Small intestine (tissue), 7 donors: Measurements from ENCODE around the gene RAC2. TPM values are rescaled to one million over a fixed set of nuclear protein-coding genes. Genes with fewer than 3 reads are reported as not detected.

Experiments used
- DNase-seq, 2 donors: peaks; one replicate each; pipeline versions ENCODE4 v3.0.0 to v3.0.0-alpha.2; 2013
- FAIRE-seq: peaks from 2 replicates; lab custom pipeline; 2012; peaks lifted over from hg19 to GRCh38; lab: Jason Lieb, UNC
- H3K27ac ChIP-seq, 3 donors: one replicate each; pipeline ENCODE4 v1.5.1; 2013; ENCODE audit warnings: low read length in 2 of 3, mild to moderate bottlenecking in 2 of 3, control low read depth in 1 of 3, inconsistent platforms in 1 of 3, low read depth in 1 of 3, moderate library complexity in 1 of 3
- H3K27me3 ChIP-seq, 3 donors: one replicate each; pipeline ENCODE4 v1.6.1; 2013; ENCODE audit warnings: low read length in 3 of 3, inconsistent platforms in 1 of 3; ENCODE audit not compliant: control insufficient read depth in 3 of 3, insufficient read depth in 3 of 3
- H3K36me3 ChIP-seq, 3 donors: one replicate each; pipeline ENCODE4 v1.6.1; 2013; ENCODE audit warnings: low read length in 3 of 3, inconsistent platforms in 1 of 3, low read depth in 1 of 3, mild to moderate bottlenecking in 1 of 3, moderate library complexity in 1 of 3; ENCODE audit not compliant: control insufficient read depth in 3 of 3, insufficient read depth in 2 of 3
- H3K4me1 ChIP-seq, 3 donors: one replicate each; pipeline ENCODE4 v1.6.1; 2013; ENCODE audit warnings: low read length in 2 of 3, inconsistent platforms in 1 of 3, low read depth in 1 of 3, mild to moderate bottlenecking in 1 of 3, moderate library complexity in 1 of 3; ENCODE audit not compliant: control insufficient read depth in 3 of 3, insufficient read depth in 2 of 3
- H3K4me3 ChIP-seq, 3 donors: one replicate each; pipeline ENCODE4 v1.5.1; 2013; ENCODE audit warnings: low read length in 3 of 3, control low read depth in 1 of 3, inconsistent platforms in 1 of 3, low read depth in 1 of 3, mild to moderate bottlenecking in 1 of 3, moderate library complexity in 1 of 3
- H3K9me3 ChIP-seq, 2 donors: one replicate each; pipeline ENCODE4 v1.6.1; 2013; ENCODE audit warnings: low read depth in 1 of 2, low read length in 1 of 2; ENCODE audit not compliant: control insufficient read depth in 2 of 2, insufficient read depth in 1 of 2
- WGBS, 3 donors: extraction: QIAGEN DNeasy Blood & Tissue Kit; methylation state at CpG; one replicate each; pipeline ENCODE4 v1.1.7; 2013; 5-methylcytosine and 5-hydroxymethylcytosine counted together
- polyA plus RNA-seq, 4 donors: library from polyadenylated mRNA; stranded (reverse) in 3 of 4; unstranded in 1 of 4; fragments of 200-250 nt in 3 of 4; fragments of 120-200 nt in 1 of 4; gene quantifications; one replicate each; pipeline versions ENCODE4 v1.2.1 to v1.2.3, GENCODE V29; 2013
- donor health status: healthy with polysubstance abuse.
- donor health status: control.
- donor health status: control.
- donor health status: Bipolar disorder and iron deficiency.
- donor health status: healthy.

RAC2 gene
- polyA plus RNA-seq, 4 donors: 12.1 to 41.1 (median 24.8) TPM

GRCh38 chr22:37287550-37287951, 43.5 kb upstream of the RAC2 start:
- Histone ChIP-seq H3K36me3 (no peaks in the 10 kb centered on the region), H3K4me3 (no peak overlapping the region), H3K27ac (no peak overlapping the region), H3K4me1 (no peaks in the 10 kb centered on the region), H3K27me3 (peaks cover 0 to 10% (median 0%) of the 10 kb centered on the region in 3 donors), H3K9me3 (peaks cover 0 to 5% of the 10 kb centered on the region in 2 donors)
- FAIRE-seq: no peak
- DNase-seq: no peak
- WGBS, 3 donors: 63 to 79% (median 72%) methylated on average over 10 of the region's 10 CpGs

DNA sequence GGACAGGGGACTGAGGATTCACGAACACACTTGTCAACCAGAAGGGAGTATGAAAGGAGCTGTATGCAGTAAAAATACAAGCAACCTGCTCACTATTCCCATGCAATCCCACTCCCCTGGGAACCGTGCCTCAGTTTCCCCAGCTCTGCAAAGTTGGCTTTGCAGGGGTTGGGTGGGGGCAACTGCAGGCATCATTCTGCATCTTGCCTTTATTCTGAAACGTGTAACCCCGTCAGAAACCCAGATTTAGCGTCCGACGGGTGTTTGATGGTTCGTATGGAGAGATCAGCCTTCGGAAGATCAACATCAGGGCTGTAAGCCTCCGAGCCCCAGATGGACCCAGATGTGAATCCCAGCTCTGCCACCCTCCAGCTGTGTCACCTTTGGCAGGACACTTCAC, 41.9 kb upstream of the RAC2 start:
- no peak for DNase-seq
- H3K9me3 ChIP-seq: peaks cover 0 to under 1% of the 10 kb centered on the region in 2 donors
- no peaks in the 10 kb centered on the region for H3K36me3 ChIP-seq
- no peaks in the 10 kb centered on the region for H3K4me1 ChIP-seq
- H3K27ac ChIP-seq: no peak overlapping the region
- WGBS, 3 donors: 84 to 88% (median 87%) methylated on average over 10 of the region's 10 CpGs
- FAIRE-seq: no peak
- peaks cover 0 to 15% (median 0%) of the 10 kb centered on the region in 3 donors for H3K27me3 ChIP-seq
- no peak overlapping the region for H3K4me3 ChIP-seq

GRCh38 chr22:37284805-37285355, 40.8 kb upstream of the RAC2 start:
- WGBS, 3 donors: 28 to 55% (median 45%) methylated on average over 14 of the region's 14 CpGs
- H3K4me3 ChIP-seq: peak overlapping the region in 1 of 3 donors; percentile 49
- no peak for FAIRE-seq

GRCh38 chr22:37284126-37284804, 40.2 kb upstream of the RAC2 start:
- WGBS, 3 donors: 44 to 58% (median 51%) methylated on average over 9 of the region's 9 CpGs
- peak overlapping the region in 1 of 3 donors; percentile 49 for H3K4me3 ChIP-seq
- peaks cover 0 to 15% (median 0%) of the 10 kb centered on the region in 3 donors for H3K27me3 ChIP-seq
- DNase-seq: no peak
- peak overlapping the region in 1 of 3 donors; percentile 52 for H3K27ac ChIP-seq
- no peaks in the 10 kb centered on the region for H3K36me3 ChIP-seq
- H3K4me1 ChIP-seq: no peaks in the 10 kb centered on the region
- H3K9me3 ChIP-seq: peaks cover 0 to 3% of the 10 kb centered on the region in 2 donors
- no peak for FAIRE-seq

More at GRCh38 chr22:37284805-37285355, 40.8 kb upstream of the RAC2 start:
- peaks cover 0 to 3% of the 10 kb centered on the region in 2 donors for H3K9me3 ChIP-seq
- peak overlapping the region in 1 of 3 donors; percentile 52 for H3K27ac ChIP-seq
- H3K36me3 ChIP-seq: no peaks in the 10 kb centered on the region
- H3K4me1 ChIP-seq: no peaks in the 10 kb centered on the region
- peak in 1 of 2 donors; percentile 25 for DNase-seq
- peaks cover 0 to 15% (median 0%) of the 10 kb centered on the region in 3 donors for H3K27me3 ChIP-seq

DNA sequence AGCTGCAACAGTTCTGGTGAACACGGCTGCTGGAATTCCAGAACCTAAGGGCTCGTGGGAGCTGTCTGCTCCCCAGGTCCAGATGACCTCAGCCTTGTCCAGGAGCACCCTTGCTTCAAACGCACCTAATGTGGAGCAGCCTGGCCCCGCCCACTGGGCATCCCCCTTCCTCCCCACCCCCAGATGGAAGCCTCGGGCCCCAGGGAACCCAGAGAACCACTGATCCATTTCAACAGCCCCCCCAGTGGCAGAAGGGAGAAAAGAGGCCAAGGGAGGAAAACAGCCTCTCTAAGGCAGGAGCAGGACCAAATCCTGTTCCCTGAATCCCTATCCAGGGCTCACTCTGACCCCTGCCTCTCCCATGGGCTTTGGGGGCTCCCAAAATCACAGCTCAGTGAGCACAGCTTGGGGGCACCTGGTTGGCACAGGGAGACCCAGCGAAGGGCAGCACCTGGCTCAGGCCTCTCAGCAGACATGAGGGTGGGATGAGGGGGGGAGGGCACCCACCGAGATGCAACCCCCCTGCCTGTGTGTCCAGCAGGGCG, 39.4 kb upstream of the RAC2 start:
- peak; percentile 16 to 20 for DNase-seq

DNA sequence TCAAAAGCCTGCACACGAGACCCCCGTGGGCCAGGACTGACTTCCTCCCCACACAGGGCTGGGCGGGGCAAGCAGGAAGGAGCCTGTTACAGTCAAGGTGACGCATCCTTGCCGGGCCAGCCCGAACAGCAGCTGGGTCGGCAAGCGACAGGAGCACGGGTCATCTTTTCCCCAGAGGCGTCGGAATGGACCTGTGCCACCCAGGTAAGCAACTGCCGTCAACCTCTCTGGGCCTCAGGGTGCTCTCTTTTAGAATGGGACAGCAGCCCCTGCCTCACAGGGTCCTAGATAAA, 38.3 kb upstream of the RAC2 start, which contains the start of gene CYTH4:
TSS of gene CYTH4 (plus strand) at position 124 of the 293 bp plus-strand sequence. CDS start at position 186, 62 bp downstream.
- DNase-seq: peak; percentile 16 to 46
- Histone ChIP-seq H3K36me3 (no peaks in the 10 kb centered on the region), H3K27ac (peak within 1 kb of the TSS in 2 of 3 donors; percentile 38 to 79), H3K27me3 (peaks cover 0 to 17% (median 0%) of the 10 kb centered on the region in 3 donors), H3K4me1 (no peaks in the 10 kb centered on the region), H3K4me3 (peak within 1 kb of the TSS; percentile 34 to 54 (median 49)), H3K9me3 (peaks cover 0 to 3% of the 10 kb centered on the region in 2 donors)
- 3 to 19% (median 7%) methylated on average over 12 of the region's 12 CpGs for WGBS, 3 donors
- no peak for FAIRE-seq

More for the DNA sequence above, 39.4 kb upstream of the RAC2 start:
- H3K36me3 ChIP-seq: no peaks in the 10 kb centered on the region
- peaks cover 0 to 3% of the 10 kb centered on the region in 2 donors for H3K9me3 ChIP-seq
- peaks cover 0 to 18% (median 0%) of the 10 kb centered on the region in 3 donors for H3K27me3 ChIP-seq
- peak overlapping the region in 2 of 3 donors; percentile 20 to 79 for H3K27ac ChIP-seq
- WGBS, 3 donors: 36 to 56% (median 40%) methylated on average over 8 of the region's 8 CpGs
- H3K4me3 ChIP-seq: peak overlapping the region; percentile 34 to 54 (median 49)
- no peaks in the 10 kb centered on the region for H3K4me1 ChIP-seq
- no peak for FAIRE-seq

DNA sequence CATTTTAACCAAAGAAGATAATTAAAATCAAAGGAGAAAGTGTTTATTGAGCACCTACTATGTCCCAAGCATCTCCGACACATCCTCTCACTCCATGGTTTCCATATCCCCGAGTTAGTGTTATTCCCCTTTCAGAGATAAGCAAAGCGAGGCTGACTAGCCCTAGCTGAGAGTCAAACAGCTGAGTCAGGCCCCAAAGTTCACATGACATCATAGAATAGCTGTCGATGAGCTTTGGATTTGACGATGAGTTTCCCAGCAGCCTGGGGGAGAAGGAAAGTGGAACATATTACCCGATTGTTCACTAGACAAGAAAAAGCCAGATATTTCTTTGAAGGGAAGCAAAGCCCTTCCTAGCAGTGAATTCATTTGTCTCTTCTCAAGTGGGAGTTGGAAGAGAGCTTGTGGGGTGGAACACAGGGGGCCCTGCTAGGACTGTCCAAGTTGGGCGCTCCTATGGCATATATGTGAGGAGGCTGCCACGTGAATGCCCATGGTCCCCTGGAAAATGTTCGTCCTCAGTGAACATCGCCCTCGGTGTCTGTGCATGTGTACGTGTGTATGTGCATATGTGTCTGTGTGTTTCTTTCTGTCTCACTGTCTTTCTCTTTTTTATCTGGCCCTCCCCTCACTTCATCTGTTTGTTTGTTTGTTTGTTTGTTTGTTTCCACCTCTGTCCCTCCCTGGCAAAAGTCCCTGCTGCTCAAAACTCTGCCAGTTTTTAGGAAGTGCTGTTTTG, 37.7 kb upstream of the RAC2 start:
- FAIRE-seq: no peak
- 56 to 75% (median 75%) methylated on average over 12 of the region's 12 CpGs for WGBS, 3 donors

DNA sequence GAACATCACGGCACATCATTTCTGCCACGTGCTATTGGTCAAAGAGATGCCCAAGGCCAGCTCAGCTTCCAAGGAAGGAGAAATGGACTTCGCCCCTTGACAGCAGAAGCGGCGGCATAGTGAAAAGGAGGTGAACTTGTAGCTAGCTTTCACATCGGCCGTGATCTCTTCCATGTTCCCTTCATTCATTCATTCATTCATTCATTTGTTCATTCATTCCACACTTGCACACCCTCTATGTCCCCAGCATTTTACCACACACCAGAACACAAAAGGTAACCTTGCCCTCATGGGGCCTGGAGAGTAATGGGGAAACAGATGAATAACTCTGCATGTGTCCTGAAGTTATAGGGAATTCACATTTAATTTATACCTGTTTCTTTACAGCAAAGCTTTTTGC, 37.1 kb upstream of the RAC2 start:
- FAIRE-seq (no peak), DNase-seq (no peak)
- WGBS, 3 donors: 44 to 70% (median 54%) methylated on average over 7 of the region's 7 CpGs
- no peaks in the 10 kb centered on the region for H3K36me3 ChIP-seq
- H3K9me3 ChIP-seq: peaks cover 0 to 3% of the 10 kb centered on the region in 2 donors
- H3K27ac ChIP-seq: no peak overlapping the region
- H3K27me3 ChIP-seq: peaks cover 0 to 14% (median 0%) of the 10 kb centered on the region in 3 donors
- H3K4me1 ChIP-seq: no peaks in the 10 kb centered on the region
- H3K4me3 ChIP-seq: no peak overlapping the region

More for the DNA sequence above, 37.7 kb upstream of the RAC2 start:
- peaks cover 0 to 3% of the 10 kb centered on the region in 2 donors for H3K9me3 ChIP-seq
- DNase-seq: peak in 1 of 2 donors; percentile 9
- H3K4me1 ChIP-seq: no peaks in the 10 kb centered on the region
- no peak overlapping the region for H3K4me3 ChIP-seq
- peaks cover 0 to 14% (median 0%) of the 10 kb centered on the region in 3 donors for H3K27me3 ChIP-seq
- no peaks in the 10 kb centered on the region for H3K36me3 ChIP-seq
- peak overlapping the region in 2 of 3 donors; percentile 16 to 79 for H3K27ac ChIP-seq
